Transverse colon (tissue), 4 donors: Measurements from ENCODE around the gene CPLX1.

ENCODE experiments used
- CTCF ChIP-seq, 5 experiments: fragments of 200-600 bp in 3 of 5; fragments of 450-650 bp in 2 of 5; sonication (generic) in 3 of 5; IDR thresholded peaks; 1 replicate in 2 of 5; 2 replicates in 3 of 5; pipeline ENCODE4 v1.5.1; 2016 to 2017; ENCODE audit warnings: antibody characterized with exemption in 5 of 5, inconsistent platforms in 3 of 5, mild to moderate bottlenecking in 2 of 5, moderate library complexity in 1 of 5
- EP300 ChIP-seq: sonication (generic); formaldehyde crosslinking; IDR thresholded peaks from one replicate; pipeline ENCODE4 v1.6.1; 2017; ENCODE audit warnings: antibody characterized with exemption, low read depth
- POLR2A ChIP-seq: fragments of 450-650 bp; IDR thresholded peaks from one replicate; pipeline ENCODE4 v1.6.1; 2016; ENCODE audit warnings: antibody characterized with exemption, mild to moderate bottlenecking, moderate library complexity
- POLR2AphosphoS5 ChIP-seq, 3 donors: sonication (generic); formaldehyde crosslinking; IDR thresholded peaks; one replicate each; pipeline ENCODE4 v1.6.1; 2016; ENCODE audit warnings: antibody characterized with exemption in 3 of 3

GRCh38 chr4:791898-792625 lies 33.9 kb downstream of the CPLX1 start:
- TF ChIP-seq POLR2AphosphoS5 (IDR thresholded peaks at IDR 0.05) (no peak), CTCF (IDR thresholded peaks at IDR 0.05) (no peak), POLR2A (no peak), EP300 (no peak)
